Ovary (tissue), 9 donors: ENCODE results near the gene ZNF813. TPM values are rescaled to one million over a fixed set of nuclear protein-coding genes. Genes with fewer than 3 reads are reported as not detected.
A peak's percentile ranks its signal among the peaks of the same experiment; 100 is the strongest.
"Not testable (repeated sequence)": the region's sequence is repeated elsewhere in the genome, so short reads cannot be mapped to it uniquely, and the experiment has no call there.

Source experiments
- DNase-seq, 5 donors: peaks; one replicate each; pipeline ENCODE4 v3.0.0-alpha.2; 2019 to 2020
- H3K27ac ChIP-seq, 2 donors: fragments of 200-600 bp; one replicate each; pipeline versions ENCODE4 v1.5.1 to v1.8.0; 2019 to 2022
- H3K27me3 ChIP-seq: fragments of 200-600 bp; one replicate; pipeline ENCODE4 v1.8.0; 2022
- H3K36me3 ChIP-seq: fragments of 200-600 bp; sonication (generic); one replicate; pipeline ENCODE4 v1.5.1; 2019
- H3K4me1 ChIP-seq: one replicate; pipeline ENCODE4 v1.8.1; 2013; ENCODE audit warnings: mild to moderate bottlenecking, moderate library complexity; ENCODE audit not compliant: insufficient read depth
- H3K4me3 ChIP-seq: fragments of 200-600 bp; sonication (generic); one replicate; pipeline ENCODE4 v1.5.1; 2017
- H3K9me3 ChIP-seq, 2 donors: fragments of 200-600 bp in 1 of 2; sonication (generic) in 1 of 2; one replicate each; pipeline versions ENCODE4 v1.5.1 to v1.8.1; 2013 to 2019; ENCODE audit warnings: mild to moderate bottlenecking in 1 of 2, moderate library complexity in 1 of 2
- EP300 ChIP-seq: sonication (generic); formaldehyde crosslinking; IDR thresholded peaks from one replicate; pipeline ENCODE4 v1.6.1; 2017; ENCODE audit warnings: antibody characterized with exemption
- POLR2A ChIP-seq: fragments of 450-650 bp; IDR thresholded peaks from one replicate; pipeline ENCODE4 v1.6.1; 2017; ENCODE audit warnings: antibody characterized with exemption, mild to moderate bottlenecking, moderate library complexity
- WGBS, 3 donors: extraction: QIAGEN DNeasy Blood & Tissue Kit in 1 of 3; methylation state at CpG; one replicate each; pipeline versions ENCODE4 v1.1.5 to v1.1.7; 2013 to 2017; 5-methylcytosine and 5-hydroxymethylcytosine counted together
- intact Hi-C, 4 donors: fragments of 100-400 bp; cut with DNase I; formaldehyde crosslinking; loops; one replicate each; pipeline versions ENCODE4 v1.11.0 to v1.15.1; 2022 to 2023
- polyA plus RNA-seq, 2 donors: library from polyadenylated mRNA; stranded (reverse); fragments of 200-250 nt in 1 of 2; fragments of 350-450 nt in 1 of 2; fragmentation: Illumina TruSeq in 1 of 2; extraction: RNeasy Lipid Tissue Mini Kit (QIAGEN cat#74804) in 1 of 2; gene quantifications; one replicate each; pipeline ENCODE4 v1.2.3, GENCODE V29; 2013 to 2014
- total RNA-seq, 7 donors: library from RNA; depleted of rRNA in 2 of 7; stranded (reverse); fragments of >200 nt in 2 of 7; fragmentation: NEBNext Ultra II Directional in 3 of 7; extraction: Animal tissue kit (Norgen Biotek cat#: 25700) in 3 of 7; gene quantifications; one replicate each; pipeline versions ENCODE4 v1.1.0 to v1.2.4, GENCODE V29; 2016 to 2023
- TF ChIP-seq, protein P1 (sequence below), 3 donors: fragments of 450-650 bp in 2 of 3; fragments of 200-600 bp in 1 of 3; IDR thresholded peaks; one replicate each; pipeline versions ENCODE4 v1.5.1 to v1.8.0; 2016 to 2022; ENCODE audit warnings: antibody characterized with exemption in 3 of 3, mild to moderate bottlenecking in 1 of 3
- donor health status: DM: no; HTN: no; CAD: no; lungs with moderate emphysema.
- donor health status: DM: no; HTN: no; CAD: no.
- donor health status: Bipolar disorder and iron deficiency.
- donor health status: DM: yes; HTN: yes; CAD: no.
- donor health status: DM: no; HTN: no; CAD: no.
- donor health status: DM: yes; HTN: yes; CAD: no.

The ZNF813 gene
- total and polyA plus RNA-seq, 9 donors, result 1.9 to 6.0 (median 3.1) TPM

DNA sequence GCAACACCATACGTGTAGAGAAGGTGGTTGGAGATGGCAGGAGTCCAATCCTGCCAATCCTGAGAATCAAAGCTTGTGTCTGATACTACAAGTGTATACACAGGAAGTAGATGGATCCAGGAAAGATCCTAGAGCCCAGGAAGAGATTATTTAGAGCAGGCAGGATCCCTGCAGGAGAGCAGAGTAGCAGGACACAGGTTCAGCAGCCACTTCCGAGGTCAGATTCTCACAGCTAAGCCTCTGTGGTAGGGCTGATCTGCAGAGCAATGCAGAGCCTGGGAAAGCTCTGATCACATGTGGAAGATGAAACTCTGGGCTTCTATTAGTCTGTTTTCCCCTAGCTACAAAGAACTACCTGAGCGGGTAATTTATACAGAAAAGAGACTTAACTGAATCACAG, 41.9 kb downstream of the ZNF813 start:
- no peak overlapping the region for H3K27ac ChIP-seq
- TF ChIP-seq EP300 (no peak), POLR2A (no peak)
- TF ChIP-seq, protein P1, sequence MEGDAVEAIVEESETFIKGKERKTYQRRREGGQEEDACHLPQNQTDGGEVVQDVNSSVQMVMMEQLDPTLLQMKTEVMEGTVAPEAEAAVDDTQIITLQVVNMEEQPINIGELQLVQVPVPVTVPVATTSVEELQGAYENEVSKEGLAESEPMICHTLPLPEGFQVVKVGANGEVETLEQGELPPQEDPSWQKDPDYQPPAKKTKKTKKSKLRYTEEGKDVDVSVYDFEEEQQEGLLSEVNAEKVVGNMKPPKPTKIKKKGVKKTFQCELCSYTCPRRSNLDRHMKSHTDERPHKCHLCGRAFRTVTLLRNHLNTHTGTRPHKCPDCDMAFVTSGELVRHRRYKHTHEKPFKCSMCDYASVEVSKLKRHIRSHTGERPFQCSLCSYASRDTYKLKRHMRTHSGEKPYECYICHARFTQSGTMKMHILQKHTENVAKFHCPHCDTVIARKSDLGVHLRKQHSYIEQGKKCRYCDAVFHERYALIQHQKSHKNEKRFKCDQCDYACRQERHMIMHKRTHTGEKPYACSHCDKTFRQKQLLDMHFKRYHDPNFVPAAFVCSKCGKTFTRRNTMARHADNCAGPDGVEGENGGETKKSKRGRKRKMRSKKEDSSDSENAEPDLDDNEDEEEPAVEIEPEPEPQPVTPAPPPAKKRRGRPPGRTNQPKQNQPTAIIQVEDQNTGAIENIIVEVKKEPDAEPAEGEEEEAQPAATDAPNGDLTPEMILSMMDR (IDR thresholded peaks at IDR 0.05), result no peak
- no peaks in the 10 kb centered on the region for H3K9me3 ChIP-seq
- no peak for DNase-seq
- no peaks in the 10 kb centered on the region for H3K4me1 ChIP-seq
- H3K4me3 ChIP-seq, result no peak overlapping the region
- H3K27me3 ChIP-seq, result no peaks in the 10 kb centered on the region
- intact Hi-C loops, result no loop called here
- H3K36me3 ChIP-seq, result no peaks in the 10 kb centered on the region
- WGBS, 3 donors, result 60 to 76% (median 68%) methylated on average over 3 of the region's 3 CpGs

DNA sequence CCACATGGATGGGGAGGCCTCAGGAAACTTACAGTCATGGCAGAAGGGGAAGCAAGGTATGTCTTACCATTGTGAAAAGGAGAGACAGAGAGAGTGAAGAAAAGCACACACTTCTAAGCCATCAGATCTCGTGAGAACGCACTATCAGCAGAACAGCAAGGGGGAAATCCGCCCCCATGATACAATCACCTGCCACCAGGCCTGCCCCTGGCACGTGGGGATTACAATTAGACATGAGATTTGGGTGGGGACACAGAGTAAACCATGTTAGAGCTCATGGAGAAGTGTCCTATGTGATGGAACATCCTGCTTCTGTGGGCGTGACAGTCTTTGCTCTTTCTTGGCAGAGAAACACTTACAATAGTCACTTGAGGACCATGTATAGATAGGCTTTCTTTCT, 42.3 kb downstream of the ZNF813 start:
- Histone ChIP-seq H3K27ac (no peak overlapping the region), H3K4me3 (no peak overlapping the region), H3K4me1 (no peaks in the 10 kb centered on the region), H3K9me3 (no peaks in the 10 kb centered on the region), H3K27me3 (no peaks in the 10 kb centered on the region), H3K36me3 (no peaks in the 10 kb centered on the region)
- no peak for DNase-seq
- TF ChIP-seq EP300 (no peak), POLR2A (no peak)
- TF ChIP-seq, protein P1 (IDR thresholded peaks at IDR 0.05), result no peak
- intact Hi-C loops, result loop anchor here in 1 of 4 donors (10.0 kb wide), 1 partner anchor 315 kb away; the partner anchor contains the start of gene ZNF665
- WGBS, 3 donors, result 64 to 68% (median 68%) methylated on average over 5 of the region's 5 CpGs

DNA sequence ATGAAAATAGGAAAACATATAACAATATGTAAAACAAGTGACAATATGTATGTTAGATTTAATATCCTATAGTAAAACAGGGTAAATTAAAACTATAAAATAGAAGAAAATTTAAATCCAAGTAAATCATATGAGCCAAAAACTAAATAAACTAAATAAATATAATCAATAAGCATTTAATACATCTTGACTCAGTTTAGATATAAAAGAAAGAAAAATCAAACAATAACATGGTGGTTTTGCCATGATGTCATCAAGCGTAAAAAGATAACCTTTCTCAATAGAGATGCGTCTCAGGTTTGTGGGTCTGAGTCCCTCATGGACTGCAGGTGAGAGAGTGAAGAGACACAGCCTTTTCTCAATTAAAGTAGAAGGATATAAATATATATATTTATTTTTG, 43.8 kb downstream of the ZNF813 start:
- Histone ChIP-seq H3K27ac (no peak overlapping the region), H3K9me3 (no peaks in the 10 kb centered on the region), H3K36me3 (no peaks in the 10 kb centered on the region), H3K4me3 (no peak overlapping the region), H3K27me3 (no peaks in the 10 kb centered on the region), H3K4me1 (no peaks in the 10 kb centered on the region)
- 94 to 97% (median 95%) methylated on average over 2 of the region's 2 CpGs for WGBS, 3 donors
- intact Hi-C loops, result loop anchor here in 1 of 4 donors (10.0 kb wide), 1 partner anchor 317 kb away; the partner anchor contains the start of gene ZNF665
- TF ChIP-seq POLR2A, result no peak
- TF ChIP-seq, protein P1 (IDR thresholded peaks at IDR 0.05), result no peak
- no peak for TF ChIP-seq EP300
- DNase-seq, result no peak

DNA sequence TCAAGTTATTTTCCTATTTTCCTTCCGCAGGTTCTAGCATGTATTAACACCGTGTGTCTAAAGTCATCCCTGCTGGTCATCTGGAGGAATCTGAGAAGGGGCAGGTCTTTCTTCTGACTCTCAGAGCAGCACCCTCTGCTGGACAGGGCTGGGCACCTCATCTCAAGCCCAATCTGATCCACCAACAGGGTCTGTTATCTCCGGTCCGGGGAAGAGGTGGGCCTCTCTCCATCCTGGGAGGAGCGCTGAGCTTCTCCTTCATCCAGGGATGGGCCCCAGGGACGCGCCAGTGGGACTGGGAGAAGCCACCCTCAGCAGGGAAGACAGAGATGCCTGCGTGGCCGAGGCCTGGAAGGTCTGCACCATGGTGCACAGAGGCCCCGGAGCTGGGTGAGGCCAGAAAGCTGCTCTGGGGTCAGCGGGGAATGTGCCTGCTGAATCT, 44.4 kb downstream of the ZNF813 start:
- WGBS, 3 donors, result 32 to 46% (median 35%) methylated on average over 11 of the region's 11 CpGs
- TF ChIP-seq, protein P1 (IDR thresholded peaks at IDR 0.05), result peak in 2 of 3 donors; percentile 42 to 54
- TF ChIP-seq EP300 (no peak), POLR2A (no peak)
- Histone ChIP-seq H3K4me3 (no peak overlapping the region), H3K27ac (no peak overlapping the region), H3K9me3 (no peaks in the 10 kb centered on the region), H3K36me3 (no peaks in the 10 kb centered on the region), H3K4me1 (no peaks in the 10 kb centered on the region), H3K27me3 (no peaks in the 10 kb centered on the region)
- intact Hi-C loops, result loop anchor here in 1 of 4 donors (10.0 kb wide), 1 partner anchor 317 kb away; the partner anchor contains the start of gene ZNF665
- DNase-seq, result peak in 4 of 5 donors; percentile 52 to 68 (median 59)

DNA sequence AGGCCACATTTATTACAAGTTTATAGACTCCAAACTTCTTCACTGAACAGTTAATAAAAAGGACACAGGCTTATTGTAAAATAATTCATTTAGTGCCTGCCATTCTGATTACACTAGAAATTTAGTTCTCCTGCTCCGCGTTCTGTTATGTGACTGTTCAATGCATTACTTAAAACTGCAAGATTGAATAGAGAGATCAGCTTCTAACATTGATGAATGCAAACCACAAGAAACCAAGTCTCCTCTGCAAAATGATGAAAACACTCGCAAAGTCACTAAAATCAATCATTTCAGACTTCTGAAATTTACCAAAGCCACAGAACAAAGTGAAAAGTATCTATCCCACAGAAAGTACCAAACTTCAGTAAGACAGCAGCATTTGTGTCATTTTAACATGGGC, 47.5 kb downstream of the ZNF813 start:
- not testable (repeated sequence) for H3K27me3 ChIP-seq, H3K4me1 ChIP-seq, H3K9me3 ChIP-seq, DNase-seq, H3K27ac ChIP-seq, H3K4me3 ChIP-seq, H3K36me3 ChIP-seq
- 93 to 96% (median 95%) methylated on average over 3 of the region's 3 CpGs for WGBS, 3 donors
- intact Hi-C loops, result loop anchor here in 1 of 4 donors (10.0 kb wide), 1 partner anchor 320 kb away; the partner anchor contains the start of gene ZNF665
